ENCODE data around the gene U2AF2.

Gene U2AF2

GRCh38 chr19:55646889-55647731, 7.7 kb upstream of the U2AF2 start:
- H3K27ac ChIP-seq (ENCODE audit: extremely low read depth, low read depth, low read length) = peak overlapping the region; percentile 93

GRCh38 chr19:55647732-55648584, 6.9 kb upstream of the U2AF2 start, which contains the start of gene CCDC106:
Gene CCDC106, plus strand, starts transcription at chr19:55648212. Its CDS starts 835 bp downstream, at chr19:55649047.
- Histone ChIP-seq H3K27ac (ENCODE audit: extremely low read depth, low read depth, low read length) (peak within 1 kb of the TSS; percentile 93), H3K36me3 (ENCODE audit: control insufficient read depth in 2 of 2, insufficient read depth in 1 of 2, low read length in 2 of 2) (peaks cover 12 to 45% of the 10 kb centered on the region in 2 experiments; a peak in 2 of 3 replicates), H3K4me3 (ENCODE audit: low read depth, low read length) (peak within 1 kb of the TSS; percentile 96), H3K4me1 (ENCODE audit: control insufficient read depth, insufficient read depth, low read length) (peaks cover 15% of the 10 kb centered on the region), H3K9me3 (ENCODE audit: control insufficient read depth, insufficient read depth, low read depth, low read length) (no peaks in the 10 kb centered on the region)
- ChIA-PET CTCF (interaction anchor here (0.5 to 3.0 kb wide), 12 partner anchors 9 to 1220 kb away, joined by 3 to 37 read pairs (median 4); no protein-coding TSS in a partner anchor), POLR2A (interaction anchor here (0.5 to 1.9 kb wide), 14 partner anchors 9 to 485 kb away, joined by 3 to 10 read pairs (median 5); partner anchors contain the start of genes FIZ1, PPP6R1, UBE2S and ZNF524)
- TF ChIP-seq GLIS1 (tag by site-specific recombination; IDR thresholded peaks at IDR 0.05) = peak; percentile 91
- TF ChIP-seq ZNF311 (tag by site-specific recombination; IDR thresholded peaks at IDR 0.05; ENCODE audit: borderline replicate concordance) = no peak
- peak; percentile 88 for TF ChIP-seq PRDM1 (tag by site-specific recombination; IDR thresholded peaks at IDR 0.05)
- TF ChIP-seq KLF17 (tag by site-specific recombination; IDR thresholded peaks at IDR 0.05) = 0 out of 2 replicates have a peak, but pooled peaks have one; percentile 53
- TF ChIP-seq ZNF10 (tag by site-specific recombination; IDR thresholded peaks at IDR 0.05) = no peak
- TF ChIP-seq ZNF274 (IDR thresholded peaks at IDR 0.05; ENCODE audit: low read length) = no peak
- no peak for TF ChIP-seq ZNF274 (tag by site-specific recombination; IDR thresholded peaks at IDR 0.05; ENCODE audit: borderline replicate concordance)
- peak; percentile 82 for TF ChIP-seq SP7 (tag by site-specific recombination; IDR thresholded peaks at IDR 0.05)
- TF ChIP-seq KLF16 (tag by site-specific recombination; IDR thresholded peaks at IDR 0.05) = peak; percentile 79
- TF ChIP-seq PBX3 (CRISPR knock-in tag; IDR thresholded peaks at IDR 0.05) = 0 out of 2 replicates have a peak, but pooled peaks have one; percentile 31
- no peak for TF ChIP-seq ZNF530 (tag by site-specific recombination; IDR thresholded peaks at IDR 0.05; ENCODE audit: low read depth)
- peak; percentile 87 for TF ChIP-seq ZBTB26 (tag by site-specific recombination; optimal IDR thresholded peaks at IDR 0.05)
- no peak for TF ChIP-seq ZNF580 (tag by site-specific recombination; IDR thresholded peaks at IDR 0.05)

More at GRCh38 chr19:55646889-55647731, 7.7 kb upstream of the U2AF2 start:
- POLR2A ChIA-PET = interaction anchor here (0.5 to 3.3 kb wide), 14 partner anchors 7 to 485 kb away, joined by 3 to 16 read pairs (median 6); partner anchors contain the start of genes FIZ1, PPP6R1, U2AF2 and UBE2S
- H3K4me3 ChIP-seq (ENCODE audit: low read depth, low read length) = peak overlapping the region; percentile 96
- peaks cover 21% of the 10 kb centered on the region for H3K4me1 ChIP-seq (ENCODE audit: control insufficient read depth, insufficient read depth, low read length)
- no peaks in the 10 kb centered on the region for H3K9me3 ChIP-seq (ENCODE audit: control insufficient read depth, insufficient read depth, low read depth, low read length)
- TF ChIP-seq ZNF341 (tag by site-specific recombination; IDR thresholded peaks at IDR 0.05; ENCODE audit: low read depth) = peak; percentile 84
- peak; percentile 48; the same call in 1 of the 2 replicates for TF ChIP-seq ZBTB17 (tag by site-specific recombination; IDR thresholded peaks at IDR 0.05)
- TF ChIP-seq ZNF530 (tag by site-specific recombination; IDR thresholded peaks at IDR 0.05; ENCODE audit: low read depth) = no peak
- TF ChIP-seq ZNF366 (tag by site-specific recombination; conservative IDR thresholded peaks at IDR 0.05) = 0 out of 2 replicates have a peak, but pooled peaks have one; percentile 20
- TF ChIP-seq PRDM10 (tag by site-specific recombination; IDR thresholded peaks at IDR 0.05) = peak; percentile 81
- TF ChIP-seq ZFP3 (tag by site-specific recombination; IDR thresholded peaks at IDR 0.05; ENCODE audit: low read depth) = no peak
- CTCF ChIA-PET = interaction anchor here (0.5 to 3.0 kb wide), 12 partner anchors 8 to 186 kb away, joined by 3 to 37 read pairs (median 4); partner anchors contain the start of gene ISOC2
- H3K36me3 ChIP-seq (ENCODE audit: control insufficient read depth in 2 of 2, insufficient read depth in 1 of 2, low read length in 2 of 2) = peaks cover 12 to 40% of the 10 kb centered on the region in 2 experiments; a peak in 2 of 3 replicates

All from HEK293 (cell line).